ENCODE results near the gene DPP10.

DPP10 gene

DNA sequence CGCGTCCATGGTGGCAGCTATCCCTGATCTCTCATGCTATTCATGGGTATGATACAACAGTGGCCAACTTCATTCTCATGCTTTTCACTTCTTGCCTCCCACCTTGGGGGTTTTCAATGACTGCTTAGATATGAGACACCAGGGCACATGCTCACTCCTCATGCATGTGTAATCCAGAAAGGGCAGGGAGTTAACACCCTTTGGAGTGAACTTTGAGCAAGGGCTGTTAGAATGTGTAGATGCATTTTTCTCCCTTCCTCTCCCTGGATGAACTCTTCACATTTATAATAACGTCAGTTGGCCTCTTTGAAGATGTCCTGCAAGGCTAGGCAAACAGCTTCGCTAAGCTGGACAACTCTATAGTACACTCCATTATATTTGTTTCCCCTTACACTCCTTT, 56.7 kb downstream of the DPP10 start:
- TF ChIP-seq TAF1 (IDR thresholded peaks at IDR 0.05; ENCODE audit: borderline replicate concordance, insufficient read depth, low read length) (no peak), SIN3A (IDR thresholded peaks at IDR 0.05; ENCODE audit: borderline replicate concordance, insufficient read depth, low read length) (no peak), POLR2AphosphoS5 (IDR thresholded peaks at IDR 0.05; ENCODE audit: low read depth, low read length) (no peak), FOXP2 (optimal IDR thresholded peaks at IDR 0.05; ENCODE audit: borderline replicate concordance, extremely low read depth, extremely low read length, insufficient read depth) (no peak)
- TF ChIP-seq, protein P1, sequence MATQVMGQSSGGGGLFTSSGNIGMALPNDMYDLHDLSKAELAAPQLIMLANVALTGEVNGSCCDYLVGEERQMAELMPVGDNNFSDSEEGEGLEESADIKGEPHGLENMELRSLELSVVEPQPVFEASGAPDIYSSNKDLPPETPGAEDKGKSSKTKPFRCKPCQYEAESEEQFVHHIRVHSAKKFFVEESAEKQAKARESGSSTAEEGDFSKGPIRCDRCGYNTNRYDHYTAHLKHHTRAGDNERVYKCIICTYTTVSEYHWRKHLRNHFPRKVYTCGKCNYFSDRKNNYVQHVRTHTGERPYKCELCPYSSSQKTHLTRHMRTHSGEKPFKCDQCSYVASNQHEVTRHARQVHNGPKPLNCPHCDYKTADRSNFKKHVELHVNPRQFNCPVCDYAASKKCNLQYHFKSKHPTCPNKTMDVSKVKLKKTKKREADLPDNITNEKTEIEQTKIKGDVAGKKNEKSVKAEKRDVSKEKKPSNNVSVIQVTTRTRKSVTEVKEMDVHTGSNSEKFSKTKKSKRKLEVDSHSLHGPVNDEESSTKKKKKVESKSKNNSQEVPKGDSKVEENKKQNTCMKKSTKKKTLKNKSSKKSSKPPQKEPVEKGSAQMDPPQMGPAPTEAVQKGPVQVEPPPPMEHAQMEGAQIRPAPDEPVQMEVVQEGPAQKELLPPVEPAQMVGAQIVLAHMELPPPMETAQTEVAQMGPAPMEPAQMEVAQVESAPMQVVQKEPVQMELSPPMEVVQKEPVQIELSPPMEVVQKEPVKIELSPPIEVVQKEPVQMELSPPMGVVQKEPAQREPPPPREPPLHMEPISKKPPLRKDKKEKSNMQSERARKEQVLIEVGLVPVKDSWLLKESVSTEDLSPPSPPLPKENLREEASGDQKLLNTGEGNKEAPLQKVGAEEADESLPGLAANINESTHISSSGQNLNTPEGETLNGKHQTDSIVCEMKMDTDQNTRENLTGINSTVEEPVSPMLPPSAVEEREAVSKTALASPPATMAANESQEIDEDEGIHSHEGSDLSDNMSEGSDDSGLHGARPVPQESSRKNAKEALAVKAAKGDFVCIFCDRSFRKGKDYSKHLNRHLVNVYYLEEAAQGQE (IDR thresholded peaks at IDR 0.05; ENCODE audit: insufficient read depth in 1 of 2, low read depth in 2 of 2, low read length in 2 of 2), result no peak

DNA sequence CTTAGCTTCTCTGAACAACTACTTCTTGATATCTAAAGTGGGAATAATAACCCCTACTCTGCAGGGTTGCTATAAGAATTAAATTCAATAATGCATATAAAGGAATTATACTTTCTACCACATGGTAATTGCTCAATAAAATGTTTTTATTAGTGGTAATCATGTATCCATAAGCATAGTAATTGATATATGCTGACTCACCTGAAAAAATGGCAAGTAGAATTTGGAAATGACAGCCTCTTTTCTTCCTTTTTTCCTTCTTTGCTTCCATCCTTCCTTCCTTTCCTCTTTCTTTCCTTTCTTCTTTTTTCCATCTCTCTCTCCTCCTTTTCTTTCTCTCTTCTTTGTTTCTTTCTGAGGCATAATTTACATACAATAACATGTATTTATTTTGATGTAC, 65.3 kb downstream of the DPP10 start:
- TF ChIP-seq, protein P1 (IDR thresholded peaks at IDR 0.05; ENCODE audit: insufficient read depth in 1 of 2, low read depth in 2 of 2, low read length in 2 of 2), result no peak
- no peak for TF ChIP-seq POLR2AphosphoS5 (IDR thresholded peaks at IDR 0.05; ENCODE audit: low read depth, low read length)
- no peak for TF ChIP-seq TAF1 (IDR thresholded peaks at IDR 0.05; ENCODE audit: borderline replicate concordance, insufficient read depth, low read length)
- TF ChIP-seq FOXP2 (optimal IDR thresholded peaks at IDR 0.05; ENCODE audit: borderline replicate concordance, extremely low read depth, extremely low read length, insufficient read depth), result no peak
- no peak for TF ChIP-seq SIN3A (IDR thresholded peaks at IDR 0.05; ENCODE audit: borderline replicate concordance, insufficient read depth, low read length)

DNA sequence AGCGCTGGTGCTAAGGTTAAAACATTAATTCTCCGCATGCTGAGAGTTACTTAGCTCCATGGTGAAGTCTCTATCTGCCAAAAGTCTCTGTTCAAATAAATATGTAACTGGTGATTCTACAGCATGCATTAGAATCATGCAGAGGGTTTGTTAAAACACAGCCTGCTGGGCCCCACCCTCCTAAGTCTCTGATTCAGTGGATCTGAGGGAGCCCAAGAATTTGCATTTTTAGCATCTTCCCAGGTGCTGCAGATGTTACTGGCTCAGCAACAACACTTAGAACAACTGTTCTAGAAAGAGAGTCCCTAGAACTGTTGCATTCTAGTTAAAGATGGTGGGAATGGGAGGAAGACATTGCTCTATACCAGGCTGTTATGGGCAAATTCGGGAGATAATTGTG, 73.4 kb downstream of the DPP10 start:
- TF ChIP-seq, protein P1 (IDR thresholded peaks at IDR 0.05; ENCODE audit: insufficient read depth in 1 of 2, low read depth in 2 of 2, low read length in 2 of 2), result no peak
- TF ChIP-seq TAF1 (IDR thresholded peaks at IDR 0.05; ENCODE audit: borderline replicate concordance, insufficient read depth, low read length) (no peak), FOXP2 (optimal IDR thresholded peaks at IDR 0.05; ENCODE audit: borderline replicate concordance, extremely low read depth, extremely low read length, insufficient read depth) (no peak), SIN3A (IDR thresholded peaks at IDR 0.05; ENCODE audit: borderline replicate concordance, insufficient read depth, low read length) (no peak), POLR2AphosphoS5 (IDR thresholded peaks at IDR 0.05; ENCODE audit: low read depth, low read length) (no peak)

DNA sequence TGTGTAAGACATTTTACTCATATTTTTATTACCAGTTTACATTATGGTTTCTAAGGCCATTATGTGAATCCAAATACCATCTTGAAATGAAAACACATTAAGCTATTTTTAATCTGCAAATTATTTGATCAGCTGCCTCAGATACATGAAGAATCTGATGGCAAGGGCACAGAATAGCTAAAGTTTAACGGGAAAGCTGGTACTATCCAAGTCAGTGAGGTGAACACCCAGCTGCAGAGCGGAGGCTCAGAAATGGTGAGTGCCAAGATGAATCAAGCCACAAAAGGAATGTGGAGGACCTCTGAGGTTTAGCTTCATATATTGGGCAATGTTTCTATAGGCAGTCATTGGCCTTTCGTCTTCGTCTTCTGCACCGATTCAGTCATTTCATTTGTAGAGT, 75.1 kb downstream of the DPP10 start:
- TF ChIP-seq TAF1 (IDR thresholded peaks at IDR 0.05; ENCODE audit: borderline replicate concordance, insufficient read depth, low read length), result no peak
- no peak for TF ChIP-seq SIN3A (IDR thresholded peaks at IDR 0.05; ENCODE audit: borderline replicate concordance, insufficient read depth, low read length)
- no peak for TF ChIP-seq POLR2AphosphoS5 (IDR thresholded peaks at IDR 0.05; ENCODE audit: low read depth, low read length)
- TF ChIP-seq, protein P1 (IDR thresholded peaks at IDR 0.05; ENCODE audit: insufficient read depth in 1 of 2, low read depth in 2 of 2, low read length in 2 of 2), result no peak
- no peak for TF ChIP-seq FOXP2 (optimal IDR thresholded peaks at IDR 0.05; ENCODE audit: borderline replicate concordance, extremely low read depth, extremely low read length, insufficient read depth)

DNA sequence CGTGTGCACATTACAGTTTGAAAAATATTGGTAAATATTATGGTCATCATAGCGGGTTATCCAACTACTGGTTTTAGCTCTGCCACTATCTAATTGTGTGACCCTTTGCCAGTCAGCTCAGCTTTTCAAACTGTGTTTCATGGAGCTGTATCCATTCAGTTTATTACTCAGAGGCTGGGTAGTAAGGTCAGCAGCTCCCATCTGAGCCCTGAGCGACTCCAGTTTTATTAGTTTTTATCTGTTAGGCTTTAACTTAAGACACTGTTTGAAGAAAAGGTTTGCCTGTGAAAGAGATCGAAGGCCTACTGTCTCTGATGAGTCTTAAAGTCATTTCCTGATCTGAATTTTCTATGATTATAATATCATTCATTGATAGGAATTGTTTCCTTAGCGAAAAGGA, 76.3 kb downstream of the DPP10 start:
- TF ChIP-seq TAF1 (IDR thresholded peaks at IDR 0.05; ENCODE audit: borderline replicate concordance, insufficient read depth, low read length), result no peak
- no peak for TF ChIP-seq FOXP2 (optimal IDR thresholded peaks at IDR 0.05; ENCODE audit: borderline replicate concordance, extremely low read depth, extremely low read length, insufficient read depth)
- TF ChIP-seq SIN3A (IDR thresholded peaks at IDR 0.05; ENCODE audit: borderline replicate concordance, insufficient read depth, low read length), result no peak
- TF ChIP-seq, protein P1 (IDR thresholded peaks at IDR 0.05; ENCODE audit: insufficient read depth in 1 of 2, low read depth in 2 of 2, low read length in 2 of 2), result no peak
- TF ChIP-seq POLR2AphosphoS5 (IDR thresholded peaks at IDR 0.05; ENCODE audit: low read depth, low read length), result no peak
